Testis (tissue), 3 donors: Measurements from ENCODE around the gene C16orf82. TPM values are rescaled to one million over a fixed set of nuclear protein-coding genes. Genes with fewer than 3 reads are reported as not detected.
A peak's percentile ranks its signal among the peaks of the same experiment; 100 is the strongest.

Experiments used
- DNase-seq: peaks from one replicate; pipeline ENCODE4 v3.0.0-alpha.2; 2019
- H3K27ac ChIP-seq, 2 donors: fragments of 200-600 bp; sonication (generic); one replicate each; pipeline ENCODE4 v1.5.1; 2019
- H3K27me3 ChIP-seq: fragments of 200-600 bp; sonication (generic); one replicate; pipeline ENCODE4 v1.5.1; 2019
- H3K36me3 ChIP-seq: fragments of 200-600 bp; sonication (generic); one replicate; pipeline ENCODE4 v1.5.1; 2017; ENCODE audit warnings: low read depth; ENCODE audit errors: missing control alignments
- H3K4me1 ChIP-seq: fragments of 200-600 bp; sonication (generic); one replicate; pipeline ENCODE4 v1.5.1; 2019
- H3K4me3 ChIP-seq, 2 donors: fragments of 200-600 bp; sonication (generic); one replicate each; pipeline ENCODE4 v1.5.1; 2017 to 2019
- H3K9me3 ChIP-seq: fragments of 200-600 bp; sonication (generic); one replicate; pipeline ENCODE4 v1.5.1; 2017
- POLR2A ChIP-seq: fragments of 450-650 bp; IDR thresholded peaks from one replicate; pipeline ENCODE4 v1.6.1; 2017; ENCODE audit warnings: antibody characterized with exemption, mild to moderate bottlenecking, moderate library complexity
- WGBS, 2 donors: methylation state at CpG; one replicate each; pipeline ENCODE4 v1.1.5; 2018; 5-methylcytosine and 5-hydroxymethylcytosine counted together
- intact Hi-C: fragments of 100-400 bp; cut with DNase I; formaldehyde crosslinking; loops from one replicate; pipeline ENCODE4 v1.15.1; 2023; ENCODE audit warnings: low total_unique reads
- polyA plus RNA-seq: library from polyadenylated mRNA; stranded (reverse); fragments of 350-450 nt; fragmentation: Illumina TruSeq; extraction: RNeasy Lipid Tissue Mini Kit (QIAGEN cat#74804); gene quantifications from one replicate; pipeline ENCODE4 v1.2.3, GENCODE V29; 2014; ENCODE audit warnings: low read depth, low replicate concordance; ENCODE audit not compliant: insufficient read depth
- total RNA-seq, 2 donors: library from RNA; depleted of rRNA; stranded (reverse); fragments of >200 nt; gene quantifications; one replicate each; pipeline ENCODE4 v1.2.3, GENCODE V29; 2016
- TF ChIP-seq, protein P1 (sequence below), 3 experiments: fragments of 450-650 bp in 2 of 3; fragments of 200-600 bp in 1 of 3; sonication (generic) in 1 of 3; IDR thresholded peaks; one replicate each; pipeline ENCODE4 v1.5.1; 2016 to 2019; ENCODE audit warnings: antibody characterized with exemption in 3 of 3, mild to moderate bottlenecking in 2 of 3, moderate library complexity in 1 of 3

Gene C16orf82
- total and polyA plus RNA-seq, 3 donors from 2014 or later: 133 to 446 (median 364) TPM

DNA sequence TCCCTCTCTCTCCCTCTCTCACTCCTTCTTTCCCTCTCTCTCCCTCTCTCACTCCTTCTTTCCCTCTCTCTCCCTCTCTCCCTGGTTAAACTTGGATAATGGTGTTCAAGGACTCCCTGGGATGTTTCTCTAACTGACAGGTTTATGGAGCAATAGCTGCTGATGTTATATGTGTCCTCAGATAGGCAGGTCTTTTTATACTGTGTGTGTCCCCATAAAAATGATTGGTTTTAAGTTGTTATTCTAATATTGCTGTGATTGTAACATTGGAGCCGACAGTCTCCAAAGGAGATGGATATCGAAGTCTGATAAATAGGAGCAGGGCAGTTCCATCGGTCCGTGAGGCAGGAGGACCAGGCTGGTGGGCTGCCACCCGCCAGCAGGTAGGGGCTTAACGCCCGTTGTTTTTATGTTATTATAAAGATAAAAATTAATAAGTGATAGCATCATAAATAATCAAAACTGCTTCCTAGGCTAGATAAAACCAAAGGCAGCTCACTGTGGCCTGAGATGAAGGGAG, 38.1 kb upstream of the C16orf82 start:
- 48 to 57% methylated on average over 7 of the region's 7 CpGs for WGBS, 2 donors
- no peak overlapping the region for H3K27ac ChIP-seq
- no peaks in the 10 kb centered on the region for H3K36me3 ChIP-seq
- no peak for DNase-seq
- intact Hi-C loops: no loop called here
- H3K27me3 ChIP-seq: no peaks in the 10 kb centered on the region
- TF ChIP-seq, protein P1, sequence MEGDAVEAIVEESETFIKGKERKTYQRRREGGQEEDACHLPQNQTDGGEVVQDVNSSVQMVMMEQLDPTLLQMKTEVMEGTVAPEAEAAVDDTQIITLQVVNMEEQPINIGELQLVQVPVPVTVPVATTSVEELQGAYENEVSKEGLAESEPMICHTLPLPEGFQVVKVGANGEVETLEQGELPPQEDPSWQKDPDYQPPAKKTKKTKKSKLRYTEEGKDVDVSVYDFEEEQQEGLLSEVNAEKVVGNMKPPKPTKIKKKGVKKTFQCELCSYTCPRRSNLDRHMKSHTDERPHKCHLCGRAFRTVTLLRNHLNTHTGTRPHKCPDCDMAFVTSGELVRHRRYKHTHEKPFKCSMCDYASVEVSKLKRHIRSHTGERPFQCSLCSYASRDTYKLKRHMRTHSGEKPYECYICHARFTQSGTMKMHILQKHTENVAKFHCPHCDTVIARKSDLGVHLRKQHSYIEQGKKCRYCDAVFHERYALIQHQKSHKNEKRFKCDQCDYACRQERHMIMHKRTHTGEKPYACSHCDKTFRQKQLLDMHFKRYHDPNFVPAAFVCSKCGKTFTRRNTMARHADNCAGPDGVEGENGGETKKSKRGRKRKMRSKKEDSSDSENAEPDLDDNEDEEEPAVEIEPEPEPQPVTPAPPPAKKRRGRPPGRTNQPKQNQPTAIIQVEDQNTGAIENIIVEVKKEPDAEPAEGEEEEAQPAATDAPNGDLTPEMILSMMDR (IDR thresholded peaks at IDR 0.05): no peak
- no peak for TF ChIP-seq POLR2A
- H3K4me3 ChIP-seq: no peak overlapping the region
- H3K4me1 ChIP-seq: no peaks in the 10 kb centered on the region
- H3K9me3 ChIP-seq: no peaks in the 10 kb centered on the region

DNA sequence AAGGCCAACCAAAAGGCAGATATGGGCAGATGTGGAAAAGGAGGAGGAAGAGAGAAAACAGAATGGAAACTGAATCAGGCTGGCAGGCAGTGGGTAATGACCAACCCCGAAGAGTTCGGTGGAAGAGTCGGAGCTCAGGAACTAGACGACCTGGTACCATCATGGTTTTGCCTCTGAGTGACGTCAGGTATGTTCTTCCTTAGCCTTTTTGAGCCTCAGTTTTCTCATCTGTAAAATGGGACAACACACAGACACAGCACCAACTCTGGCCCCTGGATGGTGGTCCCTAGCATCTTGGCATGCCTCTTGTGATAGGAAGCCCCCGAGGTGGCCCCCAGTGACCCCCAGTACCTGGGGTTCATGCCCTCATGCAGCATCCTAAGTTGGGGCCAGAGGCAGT, 37.2 kb upstream of the C16orf82 start:
- TF ChIP-seq POLR2A: no peak
- TF ChIP-seq, protein P1 (IDR thresholded peaks at IDR 0.05): no peak

DNA sequence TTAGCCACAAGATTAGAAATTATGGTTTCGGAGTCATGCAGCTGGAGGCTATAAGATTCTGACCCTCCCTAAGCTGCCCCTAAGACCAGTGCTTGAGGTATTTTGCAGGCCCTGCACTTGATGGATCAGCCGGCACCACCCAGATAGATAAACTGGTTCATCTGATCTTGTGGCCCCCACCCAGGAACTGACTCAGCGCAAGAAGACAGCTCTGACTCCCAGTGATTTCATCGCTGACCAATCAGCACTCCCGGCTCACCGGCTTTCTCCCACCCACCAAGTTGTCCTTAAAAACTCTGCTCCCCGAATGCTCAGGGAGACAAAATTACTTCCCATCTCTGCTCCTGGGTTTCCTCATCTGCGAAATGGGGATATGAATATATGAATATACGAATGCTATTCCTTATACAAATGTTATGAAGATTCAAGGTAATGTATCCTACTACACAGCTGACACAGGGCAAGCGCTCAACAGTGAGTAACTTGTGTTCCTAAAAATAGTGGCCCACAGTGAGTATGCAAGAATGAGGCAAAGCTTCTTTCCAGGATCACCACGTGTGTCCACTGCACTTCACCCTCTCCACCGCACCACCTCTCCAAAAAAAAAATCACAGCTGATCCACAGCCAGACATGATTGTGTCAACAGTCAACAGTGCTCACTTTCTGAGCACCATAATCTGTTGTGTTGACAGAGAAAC, 33.3 kb upstream of the C16orf82 start:
- Histone ChIP-seq H3K27me3 (no peaks in the 10 kb centered on the region), H3K36me3 (no peaks in the 10 kb centered on the region), H3K4me3 (no peak overlapping the region), H3K9me3 (no peaks in the 10 kb centered on the region), H3K27ac (no peak overlapping the region), H3K4me1 (no peaks in the 10 kb centered on the region)
- TF ChIP-seq POLR2A: no peak
- TF ChIP-seq, protein P1 (IDR thresholded peaks at IDR 0.05): no peak
- DNase-seq: no peak
- WGBS, 2 donors: 91 to 94% methylated on average over 12 of the region's 12 CpGs
- intact Hi-C loops: no loop called here

More for the DNA sequence above, 37.2 kb upstream of the C16orf82 start:
- H3K27ac ChIP-seq: no peak overlapping the region
- no peaks in the 10 kb centered on the region for H3K4me1 ChIP-seq
- no peaks in the 10 kb centered on the region for H3K27me3 ChIP-seq
- intact Hi-C loops: no loop called here
- H3K4me3 ChIP-seq: no peak overlapping the region
- WGBS, 2 donors: 88 to 94% methylated on average over 6 of the region's 6 CpGs
- no peak for DNase-seq
- no peaks in the 10 kb centered on the region for H3K36me3 ChIP-seq
- H3K9me3 ChIP-seq: no peaks in the 10 kb centered on the region

DNA sequence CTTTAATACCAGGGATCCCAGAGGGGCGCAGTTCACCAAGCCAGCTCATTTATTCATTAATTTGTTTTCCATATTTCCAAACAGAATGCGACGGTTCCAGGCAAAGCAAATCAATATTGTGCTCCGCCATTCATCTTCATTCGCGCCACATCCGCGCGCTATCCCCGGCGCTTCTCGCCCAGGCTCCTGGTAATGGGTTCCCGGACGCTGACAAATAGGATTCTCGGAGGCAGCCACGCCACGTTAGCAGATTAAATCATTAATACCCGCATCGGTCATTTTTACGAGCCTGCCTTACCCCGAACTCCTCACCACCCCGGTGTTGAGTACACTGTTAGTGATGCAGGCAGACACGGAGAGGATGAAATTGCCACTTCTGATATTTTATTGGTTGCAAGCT, 26.0 kb upstream of the C16orf82 start:
- TF ChIP-seq, protein P1 (IDR thresholded peaks at IDR 0.05): no peak
- no peak for TF ChIP-seq POLR2A
- no peaks in the 10 kb centered on the region for H3K9me3 ChIP-seq
- 72 to 78% methylated on average over 23 of the region's 23 CpGs for WGBS, 2 donors
- no peaks in the 10 kb centered on the region for H3K27me3 ChIP-seq
- peak; percentile 23 for DNase-seq
- no peaks in the 10 kb centered on the region for H3K36me3 ChIP-seq
- H3K4me1 ChIP-seq: no peaks in the 10 kb centered on the region
- no peak overlapping the region for H3K27ac ChIP-seq
- H3K4me3 ChIP-seq: peak overlapping the region; percentile 34 to 38
- intact Hi-C loops: no loop called here
